ENCODE data around the gene IGSF8.
A peak's percentile ranks its signal among the peaks of the same experiment; 100 is the strongest.
"Not testable (repeated sequence)": the region's sequence is repeated elsewhere in the genome, so short reads cannot be mapped to it uniquely, and the experiment has no call there.

The IGSF8 gene

GRCh38 chr1:160127381-160127780 lies 29.0 kb upstream of the IGSF8 start:
- no peak for DNase-seq

- not testable (repeated sequence) for DNase-seq
Measured at GRCh38 chr1:160126342-160126741, 27.9 kb upstream of the IGSF8 start.

- DNase-seq, result no peak
Measured at GRCh38 chr1:160125746-160126145, 27.3 kb upstream of the IGSF8 start.

GRCh38 chr1:160124705-160125478 lies 26.5 kb upstream of the IGSF8 start:
- no peak for DNase-seq

GRCh38 chr1:160123726-160124125 lies 25.3 kb upstream of the IGSF8 start:
- DNase-seq, result no peak

- no peak for DNase-seq
Measured at GRCh38 chr1:160122978-160123495, 24.6 kb upstream of the IGSF8 start.

GRCh38 chr1:160121388-160121787 lies 23.0 kb upstream of the IGSF8 start:
- DNase-seq, result no peak

- no peak for DNase-seq
Measured at GRCh38 chr1:160120797-160121196, 22.4 kb upstream of the IGSF8 start.

GRCh38 chr1:160118928-160119327 lies 20.5 kb upstream of the IGSF8 start:
- DNase-seq, result no peak

GRCh38 chr1:160117709-160118183 lies 19.3 kb upstream of the IGSF8 start:
- peak in 11 of 14 donors; percentile 40 to 91 (median 84) for DNase-seq

- DNase-seq, result peak in 1 of 14 donors; percentile 48
Measured at GRCh38 chr1:160117300-160117699, 18.9 kb upstream of the IGSF8 start.

GRCh38 chr1:160116283-160117147 lies 18.1 kb upstream of the IGSF8 start:
- DNase-seq, result peak in 6 of 14 donors; percentile 9 to 97 (median 38)

- DNase-seq, result peak in 8 of 14 donors; percentile 5 to 70 (median 40)
Measured at GRCh38 chr1:160115545-160116282, 17.3 kb upstream of the IGSF8 start, which contains the start of gene ATP1A2. Gene ATP1A2 (plus strand): TSS chr1:160115759. CDS start chr1:160115862, 103 bp downstream.

GRCh38 chr1:160114085-160114484 lies 15.7 kb upstream of the IGSF8 start:
- DNase-seq, result peak in 7 of 14 donors; percentile 16 to 60 (median 49)

- DNase-seq, result peak in 1 of 14 donors; percentile 25
Measured at GRCh38 chr1:160113407-160113806, 15.0 kb upstream of the IGSF8 start.

- DNase-seq, result peak in 2 of 14 donors; percentile 17 to 24
Measured at GRCh38 chr1:160112357-160112756, 13.9 kb upstream of the IGSF8 start.

GRCh38 chr1:160111462-160111861 lies 13.0 kb upstream of the IGSF8 start:
- DNase-seq, result not testable (repeated sequence)

GRCh38 chr1:160109686-160110085 lies 11.3 kb upstream of the IGSF8 start:
- DNase-seq, result no peak

- peak in 1 of 14 donors; percentile 16 for DNase-seq
Measured at GRCh38 chr1:160108888-160109662, 10.7 kb upstream of the IGSF8 start.

GRCh38 chr1:160107512-160107911 lies 9.1 kb upstream of the IGSF8 start:
- no peak for DNase-seq

GRCh38 chr1:160105155-160105554 lies 6.7 kb upstream of the IGSF8 start:
- no peak for DNase-seq
